Lung (tissue), 12 donors: ENCODE measurements around the gene PIGX. TPM values are rescaled to one million over a fixed set of nuclear protein-coding genes. Genes with fewer than 3 reads are reported as not detected.

Source experiments
- ATAC-seq: fragments of 200-7000 bp; cut with Tn5 transposase; one replicate; pipeline ENCODE4 v1.9.1; 2020; ENCODE audit warnings: moderate number of reproducible peaks; ENCODE audit not compliant: insufficient read depth, low FRiP score
- DNase-seq, 3 donors: peaks; one replicate each; pipeline ENCODE4 v3.0.0-alpha.2; 2013 to 2017
- H3K27ac ChIP-seq, 2 donors: one replicate each; pipeline ENCODE4 v1.5.1; 2013; ENCODE audit warnings: mild to moderate bottlenecking in 2 of 2, moderate library complexity in 2 of 2, control low read depth in 1 of 2, inconsistent platforms in 1 of 2, low read depth in 1 of 2, low read length in 1 of 2
- H3K27me3 ChIP-seq, 3 donors: one replicate each; pipeline ENCODE4 v1.5.1; 2013; ENCODE audit warnings: low read length in 2 of 3; ENCODE audit not compliant: control insufficient read depth in 3 of 3, insufficient read depth in 3 of 3
- H3K36me3 ChIP-seq, 4 donors: one replicate each; pipeline ENCODE4 v1.5.1; 2013; ENCODE audit warnings: low read length in 4 of 4, mild to moderate bottlenecking in 1 of 4, moderate library complexity in 1 of 4; ENCODE audit not compliant: control insufficient read depth in 4 of 4, insufficient read depth in 4 of 4
- H3K4me1 ChIP-seq, 5 donors: one replicate each; pipeline ENCODE4 v1.5.1; 2013; ENCODE audit warnings: low read length in 5 of 5, mild to moderate bottlenecking in 2 of 5, moderate library complexity in 1 of 5; ENCODE audit not compliant: control insufficient read depth in 5 of 5, insufficient read depth in 5 of 5
- H3K4me3 ChIP-seq: one replicate; pipeline ENCODE4 v1.5.1; 2013; ENCODE audit warnings: mild to moderate bottlenecking, control low read depth, moderate library complexity
- H3K9ac ChIP-seq, 2 donors: one replicate each; pipeline ENCODE4 v1.5.1; 2013; ENCODE audit warnings: low read length in 2 of 2, control low read depth in 1 of 2; ENCODE audit not compliant: insufficient read depth in 1 of 2
- H3K9me3 ChIP-seq, 4 donors: one replicate each; pipeline ENCODE4 v1.5.1; 2013; ENCODE audit warnings: low read length in 3 of 4, mild to moderate bottlenecking in 1 of 4, moderate library complexity in 1 of 4; ENCODE audit not compliant: control insufficient read depth in 4 of 4, insufficient read depth in 3 of 4
- CTCF ChIP-seq: IDR thresholded peaks from 2 replicates; pipeline ENCODE4 v1.5.1; 2012; ENCODE audit warnings: mild to moderate bottlenecking; ENCODE audit errors: control extremely low read depth, extremely low read depth
- WGBS, 2 donors: extraction: QIAGEN DNeasy Blood & Tissue Kit; methylation state at CpG; one replicate each; pipeline ENCODE4 v1.1.7; 2013; 5-methylcytosine and 5-hydroxymethylcytosine counted together
- polyA plus RNA-seq, 2 donors: library from polyadenylated mRNA; stranded (reverse); fragments of 200-250 nt; gene quantifications; one replicate each; pipeline ENCODE4 v1.2.1, GENCODE V29; 2013
- total RNA-seq, 2 donors: library from RNA; depleted of rRNA in 1 of 2; stranded (reverse); fragments of >200 nt in 1 of 2; gene quantifications; one replicate each; pipeline ENCODE4 v1.2.1, GENCODE V29; 2014 to 2021
- donor health status: control.
- donor health status: control.
- donor health status: Bipolar disorder and iron deficiency.
- donor health status: healthy.
- donor health status: DM: yes; HTN: yes; CAD: no.

Gene PIGX
- total and polyA plus RNA-seq, 4 donors: 8.4 to 20.4 (median 15.5) TPM

DNA sequence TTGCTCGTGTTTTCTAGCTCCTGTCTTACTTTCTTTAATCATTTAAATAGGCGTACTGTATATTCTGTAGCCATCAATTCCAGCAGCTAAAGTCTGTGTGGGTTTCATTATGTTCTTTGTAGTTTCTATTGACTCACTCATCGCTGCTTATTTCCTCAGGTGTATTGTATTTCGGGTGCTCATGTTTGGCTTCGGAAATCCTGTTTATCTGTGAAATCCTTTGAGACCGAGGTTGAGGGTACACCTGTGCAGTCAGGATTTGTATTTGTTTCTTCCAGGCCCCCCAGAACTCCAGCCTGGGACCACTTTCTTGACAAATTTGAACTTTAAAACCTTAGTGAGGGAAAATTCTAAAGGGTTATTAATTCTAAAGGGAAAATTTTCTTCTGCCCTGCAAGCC is 25.5 kb downstream of the PIGX start:
- ATAC-seq: no peak
- Histone ChIP-seq H3K9ac (no peak overlapping the region), H3K9me3 (no peaks in the 10 kb centered on the region), H3K27me3 (no peaks in the 10 kb centered on the region), H3K4me3 (no peak overlapping the region), H3K4me1 (peaks cover 0 to 13% (median 9%) of the 10 kb centered on the region in 5 donors), H3K27ac (no peak overlapping the region), H3K36me3 (peaks cover 0 to 7% (median under 1%) of the 10 kb centered on the region in 4 donors)
- no peak for DNase-seq
- 85 to 90% methylated on average over 6 of the region's 6 CpGs for WGBS, 2 donors
- TF ChIP-seq CTCF: no peak

GRCh38 chr3:196739671-196740480 is 27.7 kb downstream of the PIGX start, which contains the start of gene PAK2:
Gene PAK2 (plus strand): TSS chr3:196739857. CDS start chr3:196782647, 42,790 bp downstream.
- H3K9ac ChIP-seq: peak within 1 kb of the TSS; percentile 90 to 96
- no peak for TF ChIP-seq CTCF
- peak within 1 kb of the TSS; percentile 58 for H3K4me3 ChIP-seq
- DNase-seq (peak; percentile 90 to 93 (median 90)), ATAC-seq (peak; percentile 97)
- peaks cover 0 to 3% (median under 1%) of the 10 kb centered on the region in 4 donors for H3K36me3 ChIP-seq
- peak within 1 kb of the TSS; percentile 99 for H3K27ac ChIP-seq
- peaks cover 0 to 15% (median 9%) of the 10 kb centered on the region in 5 donors for H3K4me1 ChIP-seq
- no peaks in the 10 kb centered on the region for H3K27me3 ChIP-seq
- WGBS, 2 donors: 0 to 1% methylated on average over 47 to 86 of the region's 86 CpGs
- H3K9me3 ChIP-seq: no peaks in the 10 kb centered on the region

DNA sequence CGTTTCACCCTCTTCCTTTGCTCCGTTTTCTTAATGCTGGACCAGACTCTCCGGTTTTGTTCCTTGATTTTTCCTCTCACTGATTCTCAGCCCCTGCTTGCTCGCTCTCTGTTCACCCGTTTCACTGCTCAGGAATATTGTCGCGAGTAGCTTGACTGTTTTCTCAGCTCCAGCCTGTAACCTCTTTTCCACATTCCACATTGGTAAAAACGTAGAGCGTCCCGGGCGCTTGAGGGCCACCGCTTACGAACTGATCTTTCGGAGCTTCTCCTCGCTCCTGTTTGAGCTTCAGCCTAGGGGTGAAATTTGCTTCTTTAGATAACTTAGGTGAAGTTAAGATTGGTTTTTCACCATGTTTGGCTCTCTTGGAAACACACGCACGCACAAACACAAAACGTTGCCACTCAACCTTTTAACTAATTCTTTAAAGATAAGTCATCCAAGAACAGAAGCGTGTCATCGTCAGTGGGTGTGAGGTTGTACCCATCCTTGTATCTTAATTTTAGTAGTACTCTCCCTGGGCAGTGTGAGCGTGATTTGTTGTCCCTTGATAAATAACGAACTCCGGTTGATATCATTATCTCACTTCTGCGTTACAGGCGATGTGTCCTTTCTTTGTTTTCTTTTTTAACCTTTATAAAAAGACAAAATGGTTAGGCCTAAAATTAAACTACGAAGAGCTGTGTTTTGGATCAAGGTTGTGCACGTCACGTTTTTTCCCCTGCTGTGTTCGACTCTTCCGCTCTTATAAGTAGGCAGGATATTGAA is 28.5 kb downstream of the PIGX start:
- H3K36me3 ChIP-seq: peaks cover 0 to 3% (median 2%) of the 10 kb centered on the region in 4 donors
- no peaks in the 10 kb centered on the region for H3K27me3 ChIP-seq
- no peaks in the 10 kb centered on the region for H3K9me3 ChIP-seq
- H3K9ac ChIP-seq: peak overlapping the region; percentile 90 to 96
- ATAC-seq (no peak), DNase-seq (peak; percentile 70 to 81 (median 72))
- no peak for TF ChIP-seq CTCF
- H3K27ac ChIP-seq: peak overlapping the region; percentile 99
- WGBS, 2 donors: 0 to 1% methylated on average over 30 of the region's 30 CpGs
- H3K4me1 ChIP-seq: peaks cover 2 to 15% (median 9%) of the 10 kb centered on the region in 5 donors
- peak overlapping the region; percentile 58 for H3K4me3 ChIP-seq
